D721Med (cell line): ENCODE measurements around the gene INSR.

ENCODE experiments used
- DNase-seq: peaks from one replicate; pipeline ENCODE4 v3.0.0; 2011; ENCODE audit warnings: low spot score; ENCODE audit not compliant: insufficient read length
- FAIRE-seq: peaks from 2 replicates; lab custom pipeline; 2011; peaks lifted over from hg19 to GRCh38; lab: Jason Lieb, UNC
- CTCF ChIP-seq: IDR thresholded peaks from 2 replicates; pipeline ENCODE4 v1.5.1; 2012; ENCODE audit warnings: mild to moderate bottlenecking, control low read depth; ENCODE audit not compliant: insufficient read depth; ENCODE audit errors: missing control alignments

The INSR gene

GRCh38 chr19:7063764-7064418 lies 230.3 kb downstream of the INSR start:
- FAIRE-seq, result no peak

GRCh38 chr19:7063339-7063738 lies 230.9 kb downstream of the INSR start:
- FAIRE-seq, result no peak

More at GRCh38 chr19:7063764-7064418, 230.3 kb downstream of the INSR start:
- TF ChIP-seq CTCF, result no peak
- DNase-seq, result no peak

More at GRCh38 chr19:7063339-7063738, 230.9 kb downstream of the INSR start:
- no peak for TF ChIP-seq CTCF
- no peak for DNase-seq
